Subcutaneous adipose tissue (tissue), 4 donors: Measurements from ENCODE around the gene CFHR5. TPM values are rescaled to one million over a fixed set of nuclear protein-coding genes. Genes with fewer than 3 reads are reported as not detected.

Experiments
- CTCF ChIP-seq: fragments of 450-650 bp; IDR thresholded peaks from one replicate; pipeline ENCODE4 v1.5.1; 2016; ENCODE audit warnings: low read depth, mild to moderate bottlenecking, control low read depth, antibody characterized with exemption, moderate library complexity
- total RNA-seq, 4 donors: library from RNA; depleted of rRNA; stranded (reverse); fragments of >200 nt; gene quantifications; one replicate each; pipeline ENCODE4 v1.1.0, GENCODE V29; 2016

Gene CFHR5
- total RNA-seq, 4 donors from 2014 or later = not detected

- no peak for TF ChIP-seq CTCF
These were observed 34.3 kb downstream of the CFHR5 start for GRCh38 chr1:197011614-197012013.

- TF ChIP-seq CTCF = no peak
These were observed 35.9 kb downstream of the CFHR5 start for GRCh38 chr1:197013234-197013633.

- no peak for TF ChIP-seq CTCF
These were observed 39.4 kb downstream of the CFHR5 start for GRCh38 chr1:197016751-197017150.

- no peak for TF ChIP-seq CTCF
These were observed 40.3 kb downstream of the CFHR5 start for GRCh38 chr1:197017558-197018146.

- TF ChIP-seq CTCF = no peak
These were observed 44.4 kb downstream of the CFHR5 start for GRCh38 chr1:197021716-197022115.

GRCh38 chr1:197024460-197024859 is 47.1 kb downstream of the CFHR5 start:
- TF ChIP-seq CTCF = no peak

GRCh38 chr1:197027359-197027758 is 50.0 kb downstream of the CFHR5 start:
- no peak for TF ChIP-seq CTCF
